GM10266 (cell line): ENCODE measurements around the gene SLC39A11.

Source experiments
- DNase-seq: peaks from one replicate; pipeline ENCODE4 v3.0.0; 2012; ENCODE audit errors: extremely low spot score
- CTCF ChIP-seq: IDR thresholded peaks from 2 replicates; pipeline ENCODE4 v1.5.1; 2012; ENCODE audit warnings: mild to moderate bottlenecking, low read depth; ENCODE audit not compliant: control insufficient read depth, insufficient read depth; ENCODE audit errors: missing control alignments

The SLC39A11 gene

GRCh38 chr17:72677714-72678390 lies 414.6 kb downstream of the SLC39A11 start:
- no peak for DNase-seq
- no peak for TF ChIP-seq CTCF

GRCh38 chr17:72677108-72677507 lies 415.4 kb downstream of the SLC39A11 start:
- DNase-seq = no peak
- TF ChIP-seq CTCF = no peak

- TF ChIP-seq CTCF = no peak
- DNase-seq = no peak
These were observed 419.8 kb downstream of the SLC39A11 start for GRCh38 chr17:72672729-72673128.

GRCh38 chr17:72671016-72671415 lies 421.5 kb downstream of the SLC39A11 start:
- no peak for DNase-seq
- no peak for TF ChIP-seq CTCF

- no peak for DNase-seq
- no peak for TF ChIP-seq CTCF
These were observed 425.1 kb downstream of the SLC39A11 start for GRCh38 chr17:72667096-72668063.

GRCh38 chr17:72665852-72666851 lies 426.3 kb downstream of the SLC39A11 start:
- DNase-seq = no peak
- TF ChIP-seq CTCF = no peak
